Fibroblast of skin of right quadriceps (primary cell): ENCODE measurements around the gene CCDC136.
A peak's percentile ranks its signal among the peaks of the same experiment; 100 is the strongest.

Source experiments
- DNase-seq: peaks from one replicate; pipeline ENCODE4 v3.0.0-alpha.2; 2013

CCDC136 gene

GRCh38 chr7:128791121-128791971 lies at the start of gene CCDC136:
Gene CCDC136 (plus strand): TSS chr7:128791968. CDS start chr7:128792412, 444 bp downstream.
- peak; percentile 60 for DNase-seq

GRCh38 chr7:128742206-128742605 lies 49.6 kb upstream of the CCDC136 start:
- peak; percentile 64 for DNase-seq

- DNase-seq = no peak
Measured at GRCh38 chr7:128743112-128743772, 48.5 kb upstream of the CCDC136 start.

- no peak for DNase-seq
Measured at GRCh38 chr7:128744366-128744905, 47.3 kb upstream of the CCDC136 start.

GRCh38 chr7:128745706-128746105 lies 46.1 kb upstream of the CCDC136 start:
- no peak for DNase-seq

- no peak for DNase-seq
Measured at GRCh38 chr7:128747327-128748079, 44.3 kb upstream of the CCDC136 start.

- DNase-seq = no peak
Measured at GRCh38 chr7:128752251-128752650, 39.5 kb upstream of the CCDC136 start.

- no peak for DNase-seq
Measured at GRCh38 chr7:128755075-128755818, 36.5 kb upstream of the CCDC136 start.

GRCh38 chr7:128755819-128756476 lies 35.8 kb upstream of the CCDC136 start:
- peak; percentile 96 for DNase-seq

- peak; percentile 45 for DNase-seq
Measured at GRCh38 chr7:128757203-128757602, 34.6 kb upstream of the CCDC136 start.

- no peak for DNase-seq
Measured at GRCh38 chr7:128758553-128758952, 33.2 kb upstream of the CCDC136 start.

- no peak for DNase-seq
Measured at GRCh38 chr7:128759242-128759641, 32.5 kb upstream of the CCDC136 start.

- DNase-seq = no peak
Measured at GRCh38 chr7:128763541-128763940, 28.2 kb upstream of the CCDC136 start.

- no peak for DNase-seq
Measured at GRCh38 chr7:128767475-128768110, 24.2 kb upstream of the CCDC136 start.

- DNase-seq = no peak
Measured at GRCh38 chr7:128770233-128770632, 21.5 kb upstream of the CCDC136 start.

- no peak for DNase-seq
Measured at GRCh38 chr7:128773604-128774003, 18.2 kb upstream of the CCDC136 start.

- no peak for DNase-seq
Measured at GRCh38 chr7:128774029-128774689, 17.6 kb upstream of the CCDC136 start.

- DNase-seq = no peak
Measured at GRCh38 chr7:128774921-128775320, 16.8 kb upstream of the CCDC136 start.

GRCh38 chr7:128775744-128776474 lies 15.9 kb upstream of the CCDC136 start, which contains the start of gene OPN1SW:
Gene OPN1SW (minus strand): TSS chr7:128775794. CDS start chr7:128775781, 13 bp downstream.
- no peak for DNase-seq
